ENCODE data around the gene MTFMT.

DNA sequence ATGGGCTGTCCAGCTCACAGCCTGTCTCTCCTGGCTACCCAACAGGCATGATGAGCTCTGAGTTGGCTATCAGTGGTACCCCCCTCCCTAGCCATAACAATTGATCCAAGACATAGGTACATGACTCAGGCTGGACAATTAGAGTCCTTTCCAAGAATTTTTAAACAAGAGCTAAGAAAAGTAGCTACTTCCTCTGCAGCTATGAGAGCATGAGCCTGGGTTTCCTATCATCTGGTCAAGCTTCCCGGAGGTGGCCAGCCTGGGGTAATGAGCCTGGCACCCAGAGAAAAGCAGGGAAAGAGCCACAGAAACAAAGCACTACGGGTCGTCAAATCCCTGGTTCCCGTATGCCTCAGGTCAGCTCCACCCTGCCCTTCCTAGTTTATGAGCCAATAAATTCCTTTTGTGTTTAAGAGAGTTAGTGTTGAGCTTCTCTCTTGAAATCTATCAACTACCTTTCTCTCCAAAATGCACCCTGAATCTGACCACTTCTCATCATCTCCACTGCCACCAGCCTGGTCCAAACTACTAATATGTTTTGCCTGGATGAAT, 13.4 kb upstream of the MTFMT start:
- TF ChIP-seq CTCF (IDR thresholded peaks at IDR 0.05; ENCODE audit: insufficient read depth, low read depth, low read length) (no peak), EZH2 (IDR thresholded peaks at IDR 0.05; ENCODE audit: insufficient read depth, low read length) (no peak)

Measured in astrocyte (in vitro differentiated cells and primary cell).